Stimulated activated CD8-positive, alpha-beta memory T cell treated with anti-CD3 and anti-CD28 coated beads, Interleukin-7, amount 100 ng/mL, for 48 hours (primary cell): Measurements from ENCODE around the gene KCNQ2.

Source experiments
- DNase-seq, 2 donors: peaks; one replicate each; pipeline ENCODE4 v3.0.0-alpha.2; 2020; ENCODE audit warnings: low read depth in 1 of 2; ENCODE audit errors: extremely low read depth in 1 of 2

KCNQ2 gene

DNA sequence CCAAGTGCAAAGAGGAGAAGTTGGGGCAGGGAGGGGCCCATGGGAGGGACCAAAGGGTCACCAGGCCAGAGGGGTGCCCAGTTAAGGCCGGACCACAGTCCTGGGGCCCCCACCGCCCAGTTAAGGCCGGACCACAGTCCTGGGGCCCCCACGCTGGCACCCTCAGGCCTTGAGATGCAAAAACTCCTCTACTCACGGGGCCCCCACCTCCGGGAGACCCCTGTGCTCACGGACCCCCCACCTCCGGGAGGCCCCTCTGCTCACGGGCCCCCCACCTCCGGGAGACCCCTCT, 16.9 kb downstream of the KCNQ2 start:
- no peak for DNase-seq

GRCh38 chr20:63454731-63455567, 17.5 kb downstream of the KCNQ2 start:
- no peak for DNase-seq

GRCh38 chr20:63452821-63453523, 19.5 kb downstream of the KCNQ2 start:
- DNase-seq = no peak

- no peak for DNase-seq
Measured at GRCh38 chr20:63452341-63452740, 20.1 kb downstream of the KCNQ2 start.

DNA sequence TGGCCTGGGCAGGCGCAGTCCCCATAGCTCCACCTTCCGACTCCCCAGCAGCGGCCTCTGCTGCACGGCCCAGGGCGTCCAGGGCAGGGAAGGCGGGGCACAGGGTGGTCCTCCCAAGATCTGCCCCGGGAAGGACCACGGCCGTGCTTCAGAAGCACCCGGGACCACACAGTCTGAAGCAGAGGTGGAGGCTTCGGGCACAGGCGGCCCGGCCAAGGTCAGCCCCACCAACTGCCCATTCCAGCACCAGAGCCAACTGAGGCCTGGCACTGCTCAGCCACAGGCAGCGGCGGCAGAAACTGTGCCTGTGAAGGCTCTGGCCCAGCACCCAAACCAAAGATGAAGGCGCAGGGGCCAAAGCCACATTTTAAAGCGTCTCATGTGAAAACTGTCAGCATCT, 20.6 kb downstream of the KCNQ2 start:
- DNase-seq = no peak

- DNase-seq = no peak
Measured at GRCh38 chr20:63449796-63450730, 22.4 kb downstream of the KCNQ2 start.

- no peak for DNase-seq
Measured at GRCh38 chr20:63449025-63449424, 23.4 kb downstream of the KCNQ2 start.

GRCh38 chr20:63448031-63448430, 24.4 kb downstream of the KCNQ2 start:
- DNase-seq = no peak

GRCh38 chr20:63447320-63447719, 25.1 kb downstream of the KCNQ2 start:
- DNase-seq = no peak

- DNase-seq = no peak
Measured at GRCh38 chr20:63446216-63447024, 26.0 kb downstream of the KCNQ2 start.

DNA sequence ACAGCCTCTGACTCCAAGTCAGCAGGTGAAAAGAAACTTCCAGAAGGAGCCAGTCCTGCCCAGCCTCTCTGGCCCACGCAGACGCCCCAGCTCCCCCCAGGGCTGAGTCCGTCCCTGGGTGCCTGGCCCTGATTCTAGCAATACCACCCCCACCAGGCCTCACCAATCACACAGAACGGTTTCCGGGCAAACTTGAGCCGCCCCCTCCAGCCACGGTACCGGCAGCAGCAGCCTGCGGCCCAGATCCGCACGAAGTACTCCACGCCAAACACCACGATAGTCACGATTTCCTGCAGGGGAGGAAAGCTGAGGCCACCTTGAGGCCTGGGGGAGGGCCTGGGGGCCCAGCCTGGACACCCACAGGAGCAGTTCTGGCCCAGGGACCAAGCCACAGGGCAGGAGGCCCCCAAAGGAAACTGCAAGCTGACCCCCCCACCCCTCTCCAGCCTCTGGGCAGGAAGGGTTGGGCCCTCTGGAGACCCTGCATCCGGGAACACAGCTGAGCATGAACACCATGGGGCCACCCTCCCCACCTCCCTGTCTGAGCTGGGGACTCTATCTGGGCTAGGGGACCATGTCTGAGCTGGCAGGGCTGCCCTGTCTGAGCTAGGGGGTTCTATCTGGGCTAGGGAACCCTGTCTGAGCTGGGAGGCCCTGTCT, 27.2 kb downstream of the KCNQ2 start:
- no peak for DNase-seq

DNA sequence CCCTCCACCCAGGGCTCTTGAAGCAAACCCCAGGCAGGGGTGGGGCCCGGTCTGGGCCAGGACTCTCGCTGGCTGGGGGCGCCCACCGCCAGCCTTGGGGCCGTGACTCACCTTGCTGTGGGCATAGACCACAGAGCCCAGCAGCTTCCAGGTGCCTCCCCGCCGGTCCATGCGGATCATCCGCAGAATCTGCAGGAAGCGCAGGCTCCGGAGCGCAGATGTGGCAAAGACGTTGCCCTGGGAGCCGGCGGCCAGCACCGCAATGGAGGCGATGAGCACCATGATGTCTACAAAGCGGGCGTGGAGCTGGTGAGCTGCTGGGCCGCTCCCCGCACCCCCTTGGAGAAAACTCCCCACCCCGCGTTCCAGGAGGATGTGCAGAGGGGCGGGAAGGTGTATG, 27.9 kb downstream of the KCNQ2 start:
- DNase-seq = no peak

DNA sequence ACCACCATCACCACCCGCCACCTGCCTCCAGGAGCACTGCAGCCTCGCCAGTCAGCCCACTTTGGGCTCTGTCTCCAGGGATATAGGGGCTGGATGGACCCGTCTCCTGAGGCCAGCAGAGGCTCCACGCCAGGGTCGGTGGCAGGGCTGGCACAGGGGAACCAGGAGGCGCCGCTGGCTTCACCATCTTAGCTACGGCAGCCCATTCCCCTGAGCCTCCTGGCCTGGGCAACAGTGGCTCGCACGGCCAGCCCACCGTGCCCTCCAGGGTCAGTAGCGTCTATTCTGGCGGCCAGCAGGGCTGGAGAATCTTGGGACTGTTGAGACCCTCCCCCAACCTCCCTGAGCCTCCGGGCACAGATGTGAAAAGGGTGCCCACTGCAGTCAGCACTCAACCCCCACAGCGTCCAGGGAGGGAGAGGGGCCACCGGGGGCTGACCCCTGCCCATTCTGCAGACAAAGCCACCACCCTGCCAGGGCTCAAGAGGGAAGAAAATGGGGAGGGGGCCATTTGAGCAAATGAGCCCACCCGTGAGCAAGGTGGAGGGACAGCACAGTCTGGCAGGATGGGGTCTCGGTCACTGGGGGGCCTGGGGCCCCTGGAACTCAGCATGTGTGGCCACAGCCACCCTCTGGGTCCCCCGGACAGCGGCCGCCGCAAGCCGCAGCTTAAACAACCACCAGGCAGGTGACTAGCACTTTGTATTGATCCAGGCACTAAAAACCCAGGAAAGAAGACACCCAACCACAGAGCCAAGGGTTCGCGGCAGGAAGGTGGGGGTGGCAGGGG, 28.7 kb downstream of the KCNQ2 start:
- DNase-seq = no peak

- DNase-seq = peak; percentile 30 to 51
Measured at GRCh38 chr20:63442100-63442493, 30.4 kb downstream of the KCNQ2 start.

GRCh38 chr20:63441136-63442099, 31.0 kb downstream of the KCNQ2 start:
- DNase-seq = peak; percentile 8 to 25

DNA sequence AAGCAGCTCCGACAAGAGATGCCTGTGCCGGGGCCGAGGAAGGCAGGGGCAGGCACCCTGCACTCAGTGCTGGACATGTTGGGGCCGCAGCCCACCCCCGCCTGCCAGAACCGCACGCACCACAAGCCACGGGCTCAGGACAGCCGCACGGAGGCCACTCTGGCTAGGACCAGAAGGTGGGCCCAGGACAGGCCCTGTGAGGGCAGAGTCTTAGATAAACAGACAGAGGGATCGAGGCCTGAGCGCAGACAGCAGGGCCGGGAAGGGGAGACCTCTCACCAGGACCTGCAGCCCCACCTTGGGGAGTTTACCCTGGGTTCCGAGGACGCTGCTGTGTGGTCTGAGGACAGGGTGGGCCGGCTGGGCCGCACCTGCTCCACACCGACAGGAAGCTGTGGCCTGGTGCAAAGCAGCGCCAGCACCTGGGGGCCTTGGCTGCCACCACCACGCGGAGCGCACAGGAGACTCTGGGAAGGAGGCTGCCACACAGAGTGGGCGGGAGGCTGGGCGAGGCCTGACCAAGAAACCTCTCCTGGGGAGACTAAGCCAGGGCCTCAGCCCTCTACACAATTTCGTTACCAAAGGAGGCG, 32.0 kb downstream of the KCNQ2 start:
- no peak for DNase-seq

DNA sequence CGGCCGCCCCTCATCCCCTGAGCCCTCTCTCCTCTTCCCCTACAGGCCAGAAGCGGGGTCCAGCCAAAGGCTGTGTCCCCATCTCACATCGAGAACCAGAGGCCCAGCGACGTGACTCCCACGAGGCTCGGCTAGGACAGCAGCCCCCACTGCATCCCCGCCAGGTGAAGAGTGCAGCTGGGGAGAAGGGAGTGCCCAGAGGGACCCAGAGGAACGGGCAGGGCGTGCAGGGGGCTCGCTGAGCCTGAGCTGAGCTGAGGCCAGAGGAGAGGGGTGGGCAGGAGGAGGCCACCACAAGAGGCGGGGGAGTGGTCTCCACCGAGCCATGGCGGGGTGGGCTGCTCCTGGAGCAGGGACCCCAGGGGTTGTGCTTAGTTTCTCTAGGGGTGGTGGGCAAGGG, 32.6 kb downstream of the KCNQ2 start:
- DNase-seq = no peak

DNA sequence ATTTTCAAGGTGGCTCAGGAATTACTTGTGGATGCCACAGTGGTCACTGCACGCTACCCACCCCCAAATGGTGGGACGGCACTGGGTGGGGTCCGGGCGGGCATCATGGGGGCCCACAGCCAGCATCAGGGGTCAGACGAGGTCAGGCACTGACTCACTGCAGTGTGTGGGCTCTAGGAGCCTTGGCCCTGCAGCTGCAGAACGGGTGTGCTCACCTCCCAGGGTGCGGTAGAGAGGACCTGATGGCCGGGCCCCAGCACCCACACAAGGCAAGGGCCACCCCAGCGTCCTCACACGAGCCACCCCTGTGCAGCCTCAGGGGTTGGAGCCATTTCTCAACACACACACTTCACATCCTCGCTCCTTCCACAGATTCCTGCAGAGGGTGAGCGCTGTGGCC, 34.3 kb downstream of the KCNQ2 start:
- DNase-seq = no peak
